T47D (cell line): ENCODE data around the gene LGR4.

Experiments
- DNase-seq, 2 experiments: peaks; one replicate each; pipeline versions ENCODE4 v3.0.0 to v3.0.0-alpha.2; 2011 to 2012; ENCODE audit warnings: low read depth in 1 of 2, low spot score in 1 of 2
- JUND ChIP-seq: IDR thresholded peaks from 2 replicates; pipeline ENCODE4 v1.6.1; 2012; ENCODE audit warnings: low read depth
- in situ Hi-C: cut with HindIII; loops from 2 replicates; pipeline ENCODE4 v1.10.0; 2016; ENCODE audit warnings: low sequenced_read_pairs, low pct_unique_long_range_greater_than_20kb

The LGR4 gene

GRCh38 chr11:27447288-27448183, 25.1 kb downstream of the LGR4 start:
- in situ Hi-C loops, result no loop called here
- no peak for TF ChIP-seq JUND
- DNase-seq, result no peak

DNA sequence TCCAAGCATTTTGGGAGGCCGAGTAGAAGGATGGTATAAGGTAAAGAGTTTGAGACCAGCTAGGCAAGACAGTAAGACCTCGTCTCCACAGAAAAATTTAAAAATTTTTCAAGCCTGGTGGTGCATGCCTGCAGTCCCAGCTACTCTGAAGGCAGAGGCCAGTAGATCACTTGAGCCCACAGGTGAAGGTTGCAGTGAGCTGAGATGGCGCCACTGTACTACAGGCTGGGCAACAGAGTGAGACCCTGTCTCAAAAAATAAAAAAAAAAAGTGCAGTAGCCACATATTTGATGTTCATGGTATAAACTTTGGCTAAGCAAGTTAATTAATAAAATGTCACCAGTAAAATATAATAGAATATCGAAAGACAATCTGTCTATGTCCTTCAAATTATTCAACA, 27.0 kb downstream of the LGR4 start:
- no peak for DNase-seq
- in situ Hi-C loops, result no loop called here
- no peak for TF ChIP-seq JUND

DNA sequence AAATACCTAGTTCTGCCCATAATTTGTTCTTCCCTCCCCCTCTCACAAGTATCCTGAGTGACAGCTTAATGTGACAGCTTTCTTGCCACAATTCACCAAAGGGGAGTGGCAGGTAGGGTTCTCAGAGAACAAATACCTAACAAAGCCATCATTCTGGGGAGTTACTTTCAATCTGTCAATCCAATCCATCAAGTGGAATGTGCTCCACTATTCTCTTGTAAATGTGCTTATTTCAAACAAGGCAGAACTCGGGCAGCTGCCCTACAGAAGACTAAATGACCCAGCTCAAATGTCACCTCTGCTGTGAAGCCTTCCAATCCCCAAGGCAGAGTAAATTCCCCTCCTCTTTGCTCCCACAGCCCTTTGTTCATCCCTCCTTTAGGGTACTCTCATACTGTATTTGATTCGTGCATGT, 27.8 kb downstream of the LGR4 start:
- TF ChIP-seq JUND, result no peak
- in situ Hi-C loops, result no loop called here
- DNase-seq, result no peak

DNA sequence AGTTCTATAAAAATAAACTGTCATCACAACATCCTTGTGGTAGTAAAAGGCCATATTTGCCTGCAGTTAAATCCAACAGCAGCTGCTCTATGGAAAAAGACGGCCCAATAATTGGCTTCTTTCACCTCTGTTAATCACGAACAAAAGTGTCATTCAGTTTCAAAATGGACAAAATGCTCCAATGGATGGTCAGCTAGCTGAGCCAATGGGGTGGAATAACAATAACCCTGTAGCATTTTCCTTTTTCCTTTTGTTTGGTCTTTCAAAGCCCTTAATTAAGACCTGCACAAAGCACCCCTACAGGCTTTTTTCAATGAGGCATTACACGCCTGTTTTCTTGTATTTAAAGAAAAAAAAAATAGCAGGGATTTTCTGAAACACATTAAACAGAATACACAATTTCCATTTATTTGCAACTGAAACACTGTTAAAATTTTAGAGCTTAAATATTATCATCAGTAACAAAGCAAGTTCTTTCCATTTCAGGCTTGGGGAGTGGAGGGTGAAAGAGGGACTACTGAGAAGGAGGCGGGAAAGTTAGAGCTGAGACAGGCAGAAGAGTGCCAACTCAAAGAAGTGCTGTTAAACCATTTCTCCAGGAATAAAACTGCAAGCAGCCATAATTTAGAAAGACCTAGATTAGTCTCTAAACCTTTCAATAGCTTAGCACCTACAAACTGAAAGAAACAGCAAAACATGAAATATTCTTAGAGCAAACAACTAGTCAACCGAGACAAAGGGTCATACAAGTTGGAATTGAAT, 28.7 kb downstream of the LGR4 start:
- no peak for TF ChIP-seq JUND
- no peak for DNase-seq
- in situ Hi-C loops, result no loop called here

- DNase-seq, result no peak
- TF ChIP-seq JUND, result no peak
- in situ Hi-C loops, result no loop called here
Observed at GRCh38 chr11:27443227-27443626, 29.4 kb downstream of the LGR4 start.

GRCh38 chr11:27440090-27440489, 32.5 kb downstream of the LGR4 start:
- in situ Hi-C loops, result no loop called here
- TF ChIP-seq JUND, result no peak
- DNase-seq, result no peak

GRCh38 chr11:27438595-27438981, 34.0 kb downstream of the LGR4 start:
- DNase-seq, result no peak
- TF ChIP-seq JUND, result no peak
- in situ Hi-C loops, result no loop called here

DNA sequence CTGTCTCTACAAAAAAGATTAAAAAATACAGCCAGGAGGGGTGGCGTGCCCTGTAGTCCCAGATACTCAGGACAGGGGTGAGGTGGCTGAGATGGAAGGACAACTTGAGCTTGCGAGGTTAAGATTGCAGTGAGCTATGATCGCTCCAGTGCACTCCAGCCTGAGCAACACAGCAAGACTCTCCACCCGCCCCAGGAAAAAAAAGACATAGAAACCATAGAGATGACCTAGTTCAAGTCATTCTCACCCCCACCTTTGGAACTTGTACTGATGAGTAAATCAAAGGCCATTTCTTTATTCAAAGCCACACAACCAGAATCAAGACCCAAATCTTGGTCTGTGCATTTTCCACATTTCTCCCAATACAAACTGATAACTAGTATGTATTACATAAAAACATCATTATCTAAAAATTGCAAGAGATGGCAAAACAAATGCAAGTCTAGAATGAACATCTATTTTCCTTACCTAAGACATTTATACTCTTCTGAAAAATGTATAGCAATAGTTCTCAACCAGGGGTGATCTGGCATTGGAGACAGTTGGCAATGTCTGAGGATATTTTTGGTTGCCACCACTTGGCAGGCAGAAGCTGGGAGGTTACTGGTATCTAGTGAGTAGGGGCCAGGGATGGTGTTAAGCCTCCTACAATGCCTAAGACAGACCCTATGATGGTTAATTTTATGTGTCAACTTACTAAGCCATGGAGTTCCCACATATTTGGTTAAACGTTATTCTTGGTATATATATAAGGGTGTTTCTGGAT, 34.6 kb downstream of the LGR4 start:
- TF ChIP-seq JUND, result no peak

GRCh38 chr11:27436916-27437315, 35.7 kb downstream of the LGR4 start:
- in situ Hi-C loops, result no loop called here
- DNase-seq, result no peak
- TF ChIP-seq JUND, result no peak

More for the DNA sequence above, 34.6 kb downstream of the LGR4 start:
- DNase-seq, result no peak
- in situ Hi-C loops, result no loop called here

DNA sequence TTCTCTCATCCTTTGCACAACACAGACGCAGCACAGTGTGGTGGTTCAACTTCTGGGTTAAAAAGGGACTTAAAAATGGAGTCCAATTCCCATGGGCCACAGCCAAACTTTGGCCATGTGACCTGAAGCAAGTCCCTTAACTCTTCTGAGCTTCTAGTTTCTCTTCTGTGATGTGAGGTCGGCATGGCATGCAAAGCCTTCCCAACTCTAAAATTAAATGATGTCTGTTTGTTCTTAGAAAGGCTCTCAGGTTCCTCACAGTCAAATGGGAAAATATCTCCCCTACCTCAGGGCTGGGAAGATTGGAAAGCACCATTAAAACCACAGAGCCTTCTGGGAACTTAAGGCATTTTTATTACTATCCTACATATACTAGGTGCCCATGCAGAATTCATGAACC, 38.8 kb downstream of the LGR4 start:
- no peak for DNase-seq
- in situ Hi-C loops, result no loop called here
- TF ChIP-seq JUND, result no peak

DNA sequence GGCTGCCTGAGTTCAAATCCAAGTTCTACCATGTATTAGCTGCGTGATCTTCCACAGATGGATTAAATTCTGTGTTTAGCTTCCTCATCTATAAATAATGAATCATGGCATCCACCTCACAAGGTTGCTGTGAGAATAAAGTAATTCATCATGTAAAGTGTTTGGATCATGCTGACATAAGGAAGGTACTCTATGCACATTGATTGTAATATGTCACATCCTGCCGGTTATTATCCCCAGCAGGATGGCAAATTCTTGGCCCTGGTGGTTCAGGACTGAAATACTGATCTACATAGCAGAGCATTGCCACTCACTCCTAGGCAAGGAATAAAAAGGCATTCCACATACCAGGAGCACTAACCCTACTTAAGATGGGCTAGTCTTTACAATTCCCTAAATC, 40.8 kb downstream of the LGR4 start:
- in situ Hi-C loops, result no loop called here
- DNase-seq, result no peak
- TF ChIP-seq JUND, result no peak

DNA sequence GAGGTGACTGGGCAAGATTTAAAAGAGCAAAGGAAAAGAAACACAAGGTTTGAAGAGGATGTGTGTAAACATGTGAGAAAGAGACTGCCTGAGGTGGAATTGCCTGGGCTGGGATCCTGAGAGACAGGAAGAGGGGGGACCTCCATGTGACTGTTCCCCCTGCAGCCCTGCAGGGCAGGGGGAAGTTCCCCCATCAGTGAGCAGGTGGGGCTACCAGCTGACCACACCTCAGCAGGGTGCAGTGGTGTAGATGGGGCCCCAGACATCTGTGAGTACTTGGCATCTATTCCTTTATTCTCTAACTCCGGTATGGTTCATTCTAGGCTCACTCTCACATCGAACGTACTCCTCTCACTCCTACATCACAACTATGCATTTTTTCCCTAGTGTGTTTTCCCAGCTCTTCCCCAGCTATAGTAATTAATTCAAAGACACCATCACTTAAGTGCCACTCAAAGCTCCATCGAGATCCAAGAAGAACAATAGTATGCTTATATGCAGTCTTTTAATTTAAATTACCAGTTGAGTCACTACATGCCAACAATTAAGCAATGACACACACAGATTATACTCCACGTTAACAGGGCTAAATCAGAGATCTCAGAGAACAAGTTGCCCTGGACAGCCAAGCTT, 42.7 kb downstream of the LGR4 start:
- in situ Hi-C loops, result no loop called here
- no peak for TF ChIP-seq JUND
- no peak for DNase-seq
